Brain microvascular endothelial cell (primary cell): Measurements from ENCODE around the gene FOSL1.
"Not testable (repeated sequence)": the region's sequence is repeated elsewhere in the genome, so short reads cannot be mapped to it uniquely, and the experiment has no call there.

ENCODE experiments used
- DNase-seq: peaks from one replicate; pipeline ENCODE4 v3.0.0-alpha.2; 2020
- H3K27ac ChIP-seq: fragments of 250-450 bp; sonication (Bioruptor Pico); 2 replicates; pipeline ENCODE4 v1.5.1; 2020; ENCODE audit warnings: mild to moderate bottlenecking, moderate library complexity
- H3K27me3 ChIP-seq: fragments of 250-450 bp; sonication (Bioruptor Pico); replicated peaks from 2 replicates; pipeline ENCODE4 v1.5.1; 2020; ENCODE audit warnings: mild to moderate bottlenecking
- H3K36me3 ChIP-seq: fragments of 250-450 bp; sonication (Bioruptor Pico); replicated peaks from 2 replicates; pipeline ENCODE4 v1.5.1; 2020; ENCODE audit warnings: mild to moderate bottlenecking
- H3K4me3 ChIP-seq: 2 replicates; pipeline ENCODE4 v1.5.1; 2011; ENCODE audit warnings: low read depth, mild to moderate bottlenecking, control low read depth, low read length, moderate library complexity
- in situ Hi-C: cut with HindIII; loops from 2 replicates; pipeline ENCODE4 v1.10.0; 2017; ENCODE audit warnings: low sequenced_read_pairs, low pct_ligation_motif_present
- TF ChIP-seq, protein P1 (sequence below): IDR thresholded peaks from 2 replicates; pipeline ENCODE4 v1.5.1; 2011; ENCODE audit warnings: low read depth, mild to moderate bottlenecking, moderate library complexity, low read length, control low read depth, inconsistent platforms; ENCODE audit errors: missing control alignments

The FOSL1 gene

DNA sequence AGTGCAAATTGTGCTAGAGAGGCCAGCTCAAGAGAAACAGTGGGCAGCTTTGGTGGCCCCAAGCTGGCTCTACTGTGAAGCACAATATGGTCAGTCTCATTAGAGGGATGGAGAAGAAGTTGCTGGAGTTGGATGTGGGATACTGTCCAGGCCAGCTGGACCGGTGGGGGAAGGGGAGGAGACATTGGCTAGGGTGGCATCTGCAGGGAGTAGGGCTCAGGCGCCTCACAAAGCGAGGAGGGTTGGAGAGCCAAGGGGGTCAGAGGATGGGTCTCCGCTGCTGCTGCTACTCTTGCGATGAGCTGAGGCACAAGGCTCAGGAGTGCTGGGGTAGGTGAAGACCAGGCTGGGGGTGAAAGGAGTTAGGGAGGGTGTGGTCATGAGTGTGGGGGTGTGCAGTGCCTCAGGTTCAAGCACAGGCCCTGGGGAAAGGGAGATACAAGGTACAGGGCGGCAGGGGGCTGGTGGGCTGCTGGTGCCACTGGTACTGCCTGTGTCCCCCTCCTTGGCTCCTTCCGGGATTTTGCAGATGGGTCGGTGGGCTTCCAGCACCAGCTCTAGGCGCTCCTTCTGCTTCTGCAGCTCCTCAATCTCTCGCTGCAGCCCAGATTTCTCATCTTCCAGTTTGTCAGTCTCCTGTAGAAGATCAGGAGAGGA, 7.4 kb downstream of the FOSL1 start:
- in situ Hi-C loops = no loop called here

DNA sequence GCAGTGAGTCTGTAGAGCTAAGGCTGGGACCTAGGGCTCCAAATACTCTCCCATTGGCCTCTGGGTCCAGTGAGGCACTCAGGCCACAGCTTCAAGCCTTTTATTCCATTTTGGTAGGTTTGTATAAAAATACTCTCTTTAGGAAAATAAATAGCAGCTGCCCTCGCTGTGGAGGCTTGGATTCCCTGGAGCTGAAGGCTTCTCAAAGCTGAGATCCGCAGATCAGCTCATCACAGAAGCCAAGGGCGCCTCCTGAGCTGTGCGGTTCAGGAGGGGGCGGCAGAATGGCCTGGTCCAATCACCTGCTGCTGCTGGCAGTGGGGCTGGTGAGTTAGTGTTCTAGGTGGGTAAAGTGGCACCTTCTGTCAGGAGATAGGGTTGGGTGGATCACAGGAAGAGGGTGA, 8.0 kb downstream of the FOSL1 start:
- Histone ChIP-seq H3K27ac (peak overlapping the region; percentile 44), H3K4me3 (peak overlapping the region; percentile 61), H3K36me3 (peaks cover 53% of the 10 kb centered on the region)
- in situ Hi-C loops, DNase-seq, H3K27me3 ChIP-seq: not testable (repeated sequence)

More for the DNA sequence above, 7.4 kb downstream of the FOSL1 start:
- Histone ChIP-seq H3K27me3 (no peaks in the 10 kb centered on the region), H3K27ac (no peak overlapping the region), H3K36me3 (peaks cover 56% of the 10 kb centered on the region), H3K4me3 (peak overlapping the region; percentile 15)
- TF ChIP-seq, protein P1, sequence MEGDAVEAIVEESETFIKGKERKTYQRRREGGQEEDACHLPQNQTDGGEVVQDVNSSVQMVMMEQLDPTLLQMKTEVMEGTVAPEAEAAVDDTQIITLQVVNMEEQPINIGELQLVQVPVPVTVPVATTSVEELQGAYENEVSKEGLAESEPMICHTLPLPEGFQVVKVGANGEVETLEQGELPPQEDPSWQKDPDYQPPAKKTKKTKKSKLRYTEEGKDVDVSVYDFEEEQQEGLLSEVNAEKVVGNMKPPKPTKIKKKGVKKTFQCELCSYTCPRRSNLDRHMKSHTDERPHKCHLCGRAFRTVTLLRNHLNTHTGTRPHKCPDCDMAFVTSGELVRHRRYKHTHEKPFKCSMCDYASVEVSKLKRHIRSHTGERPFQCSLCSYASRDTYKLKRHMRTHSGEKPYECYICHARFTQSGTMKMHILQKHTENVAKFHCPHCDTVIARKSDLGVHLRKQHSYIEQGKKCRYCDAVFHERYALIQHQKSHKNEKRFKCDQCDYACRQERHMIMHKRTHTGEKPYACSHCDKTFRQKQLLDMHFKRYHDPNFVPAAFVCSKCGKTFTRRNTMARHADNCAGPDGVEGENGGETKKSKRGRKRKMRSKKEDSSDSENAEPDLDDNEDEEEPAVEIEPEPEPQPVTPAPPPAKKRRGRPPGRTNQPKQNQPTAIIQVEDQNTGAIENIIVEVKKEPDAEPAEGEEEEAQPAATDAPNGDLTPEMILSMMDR = no peak
- no peak for DNase-seq

DNA sequence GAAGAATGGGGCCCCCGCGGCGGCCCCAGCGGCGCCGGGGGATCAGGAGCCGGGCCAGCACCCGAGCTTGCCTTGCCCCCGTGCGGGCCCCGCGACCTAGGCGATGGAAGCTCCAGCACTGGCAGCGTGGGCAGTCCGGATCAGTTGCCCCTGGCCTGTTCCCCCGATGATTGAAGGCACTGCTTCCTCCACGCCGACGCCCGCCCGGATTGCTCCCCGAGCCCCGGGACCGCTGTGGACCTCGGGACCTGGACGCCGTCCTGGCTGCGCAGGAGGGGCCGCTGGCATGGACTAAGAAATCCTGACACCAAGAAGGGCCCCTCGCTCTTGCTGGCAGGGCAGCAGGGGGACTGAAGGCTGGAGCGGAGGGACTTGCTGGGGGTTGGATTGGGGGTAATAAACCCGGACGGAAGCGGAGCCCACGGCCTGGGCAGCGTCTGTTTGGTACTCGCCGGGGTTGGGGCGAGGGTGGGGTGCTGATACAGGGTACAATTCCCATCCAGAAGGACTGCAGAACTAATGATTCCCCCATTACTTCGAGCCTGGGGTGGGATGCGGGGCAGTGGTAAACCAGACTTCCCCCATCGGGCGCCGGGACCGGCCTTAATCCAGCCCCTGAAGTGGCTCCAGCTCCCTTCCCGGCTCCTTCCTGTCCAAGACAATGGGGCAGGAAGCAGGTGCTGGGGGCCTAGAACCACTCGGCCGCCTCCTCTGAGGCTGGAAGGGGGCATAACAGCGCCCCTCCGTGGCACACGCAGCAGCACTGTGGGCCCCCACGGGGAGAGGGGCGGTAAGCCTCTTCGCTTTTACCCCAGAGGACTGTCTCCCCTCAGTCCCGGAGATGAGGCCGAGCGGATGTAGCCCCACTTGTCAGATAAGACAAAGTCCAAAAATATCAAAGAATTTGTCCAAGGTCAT, 8.7 kb downstream of the FOSL1 start:
- peaks cover 47% of the 10 kb centered on the region for H3K36me3 ChIP-seq
- H3K27ac ChIP-seq = peak overlapping the region; percentile 44
- no peaks in the 10 kb centered on the region for H3K27me3 ChIP-seq
- DNase-seq = no peak
- in situ Hi-C loops = no loop called here
- H3K4me3 ChIP-seq = peak overlapping the region; percentile 61
- TF ChIP-seq, protein P1 = peak; percentile 44

DNA sequence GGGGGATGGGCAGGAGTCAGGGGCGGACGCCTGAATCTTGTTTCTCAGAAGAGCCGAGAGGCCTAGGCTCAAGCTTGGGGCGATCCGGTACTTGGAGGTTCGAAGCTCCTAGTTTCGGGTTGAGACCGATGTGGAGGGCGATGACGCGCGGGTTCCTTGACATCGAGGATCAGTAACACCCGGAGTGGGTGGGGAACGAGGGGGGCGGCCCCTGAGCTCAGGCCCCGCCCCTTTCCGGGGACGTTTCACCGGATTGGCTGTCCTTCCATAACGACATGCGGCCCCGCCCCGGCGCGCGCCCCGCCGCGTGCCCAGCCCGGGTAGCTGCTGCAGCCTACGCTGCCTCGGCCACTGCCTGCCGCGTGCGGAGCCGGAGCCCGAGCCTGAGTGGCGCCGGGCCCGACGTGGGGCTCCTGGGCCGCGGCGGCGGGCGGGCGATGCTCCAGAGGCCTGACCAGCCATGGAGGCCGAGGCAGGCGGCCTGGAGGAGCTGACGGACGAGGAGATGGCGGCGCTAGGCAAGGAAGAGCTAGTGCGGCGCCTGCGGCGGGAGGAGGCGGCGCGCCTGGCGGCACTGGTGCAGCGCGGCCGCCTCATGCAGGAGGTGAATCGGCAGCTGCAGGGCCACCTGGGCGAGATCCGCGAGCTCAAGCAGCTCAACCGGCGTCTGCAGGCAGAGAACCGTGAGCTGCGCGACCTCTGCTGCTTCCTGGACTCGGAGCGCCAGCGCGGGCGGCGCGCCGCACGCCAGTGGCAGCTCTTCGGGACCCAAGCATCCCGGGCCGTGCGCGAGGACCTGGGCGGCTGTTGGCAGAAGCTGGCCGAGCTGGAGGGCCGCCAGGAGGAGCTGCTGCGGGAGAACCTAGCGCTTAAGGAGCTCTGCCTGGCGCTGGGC, 9.6 kb downstream of the FOSL1 start, which contains the start of gene CCDC85B:
Gene CCDC85B (plus strand): TSS at position 350 of the 895 bp plus-strand sequence. CDS start 111 bp downstream, at position 461.
- TF ChIP-seq, protein P1 = peak; percentile 22
- DNase-seq = peak; percentile 94
- in situ Hi-C loops = no loop called here
- no peaks in the 10 kb centered on the region for H3K27me3 ChIP-seq
- peaks cover 41% of the 10 kb centered on the region for H3K36me3 ChIP-seq
- H3K4me3 ChIP-seq = peak within 1 kb of the TSS; percentile 61
- H3K27ac ChIP-seq = peak within 1 kb of the TSS; percentile 80

DNA sequence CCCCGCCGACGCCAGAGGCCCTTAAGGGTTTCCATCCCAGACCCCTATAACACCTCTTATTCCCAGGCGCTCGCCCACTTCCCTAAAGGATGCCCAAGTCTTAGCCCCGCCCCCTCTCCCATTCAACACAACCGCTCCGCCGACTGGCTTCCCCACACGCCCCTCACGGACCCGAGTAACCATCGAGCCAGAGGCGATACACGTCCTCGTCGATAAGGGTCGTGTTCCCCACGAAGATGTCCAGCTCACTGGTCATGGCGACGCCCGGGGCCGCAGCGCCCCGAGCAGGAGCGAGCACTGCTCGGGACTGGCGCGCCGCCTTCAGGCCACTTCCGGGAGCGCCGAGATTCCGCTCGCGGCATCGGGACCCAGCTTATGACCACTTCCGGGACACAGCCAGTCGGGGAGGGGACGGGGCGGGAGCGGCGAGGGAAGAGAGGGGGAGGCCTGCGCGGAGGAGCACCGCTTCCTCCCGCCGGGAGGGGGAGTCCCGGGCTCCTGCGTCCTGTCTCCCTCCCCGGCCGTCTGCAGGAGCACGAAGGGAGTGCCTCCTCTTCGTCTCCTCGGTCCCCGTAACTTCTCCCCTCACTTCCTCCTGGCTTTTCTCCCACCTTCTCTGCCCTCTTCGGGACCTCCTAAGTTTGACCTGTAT, 11.9 kb downstream of the FOSL1 start, which contains the start of gene FIBP:
Gene FIBP (minus strand): TSS at position 309 of the 652 bp plus-strand sequence. CDS start 53 bp downstream, at position 256.
- H3K4me3 ChIP-seq = peak within 1 kb of the TSS; percentile 86
- H3K27ac ChIP-seq = peak within 1 kb of the TSS; percentile 80
- H3K36me3 ChIP-seq = peaks cover 45% of the 10 kb centered on the region
- DNase-seq = peak; percentile 95
- no peaks in the 10 kb centered on the region for H3K27me3 ChIP-seq
- in situ Hi-C loops = no loop called here
- TF ChIP-seq, protein P1 = peak; percentile 80
